PFSK-1 (cell line): ENCODE data around the gene DHRS9.

ENCODE experiments used
- FOXP2 ChIP-seq: optimal IDR thresholded peaks from 2 replicates; pipeline ENCODE3; 2011; ENCODE audit warnings: borderline replicate concordance, control low read depth, inconsistent platforms; ENCODE audit not compliant: insufficient read depth; ENCODE audit errors: extremely low read length, extremely low read depth
- POLR2AphosphoS5 ChIP-seq: IDR thresholded peaks from 2 replicates; pipeline ENCODE4 v1.6.1; 2012; ENCODE audit warnings: low read depth, mild to moderate bottlenecking, control low read depth, low read length, moderate library complexity
- REST ChIP-seq, 2 experiments: IDR thresholded peaks; 2 replicates each; pipeline versions ENCODE4 v1.6.1 to v1.8.0; 2011 to 2012; ENCODE audit warnings: low read depth in 2 of 2, low read length in 2 of 2, control low read depth in 1 of 2, inconsistent platforms in 1 of 2, mild to moderate bottlenecking in 1 of 2, moderate library complexity in 1 of 2; ENCODE audit not compliant: insufficient read depth in 1 of 2
- SIN3A ChIP-seq: IDR thresholded peaks from 2 replicates; pipeline ENCODE4 v1.6.1; 2012; ENCODE audit warnings: mild to moderate bottlenecking, low read length, moderate library complexity, borderline replicate concordance; ENCODE audit not compliant: insufficient read depth
- TAF1 ChIP-seq: IDR thresholded peaks from 2 replicates; pipeline ENCODE4 v1.6.1; 2012; ENCODE audit warnings: low read length, control low read depth, borderline replicate concordance; ENCODE audit not compliant: insufficient read depth

The DHRS9 gene

GRCh38 chr2:169109502-169110409 lies 40.4 kb downstream of the DHRS9 start:
- TF ChIP-seq REST (IDR thresholded peaks at IDR 0.05; ENCODE audit: insufficient read depth in 1 of 2, low read depth in 2 of 2, low read length in 2 of 2) (no peak), FOXP2 (no peak), TAF1 (no peak), POLR2AphosphoS5 (no peak), SIN3A (no peak)

- TF ChIP-seq SIN3A, result no peak
- TF ChIP-seq REST (IDR thresholded peaks at IDR 0.05; ENCODE audit: insufficient read depth in 1 of 2, low read depth in 2 of 2, low read length in 2 of 2), result no peak
- no peak for TF ChIP-seq POLR2AphosphoS5
- no peak for TF ChIP-seq TAF1
These were observed 41.1 kb downstream of the DHRS9 start for GRCh38 chr2:169110419-169110818.

- no peak for TF ChIP-seq TAF1
- no peak for TF ChIP-seq POLR2AphosphoS5
- TF ChIP-seq REST (IDR thresholded peaks at IDR 0.05; ENCODE audit: insufficient read depth in 1 of 2, low read depth in 2 of 2, low read length in 2 of 2), result no peak
- no peak for TF ChIP-seq FOXP2
- TF ChIP-seq SIN3A, result no peak
These were observed 41.6 kb downstream of the DHRS9 start for GRCh38 chr2:169110916-169111315.

- TF ChIP-seq POLR2AphosphoS5 (no peak), FOXP2 (no peak), SIN3A (no peak), REST (IDR thresholded peaks at IDR 0.05; ENCODE audit: insufficient read depth in 1 of 2, low read depth in 2 of 2, low read length in 2 of 2) (no peak), TAF1 (no peak)
These were observed 43.5 kb downstream of the DHRS9 start for GRCh38 chr2:169112841-169113240.

- TF ChIP-seq POLR2AphosphoS5, result no peak
- TF ChIP-seq FOXP2, result no peak
These were observed 44.7 kb downstream of the DHRS9 start for GRCh38 chr2:169114056-169114455.
